IgD-negative memory B cell (primary cell): ENCODE data around the gene PHLDB3. TPM values are rescaled to one million over a fixed set of nuclear protein-coding genes. Genes with fewer than 3 reads are reported as not detected.

Experiments
- polyA plus RNA-seq: library from polyadenylated mRNA; unstranded; fragments of 300-500 nt; fragmentation: Illumina TruSeq; gene quantifications from one replicate; pipeline ENCODE4 v1.2.3, GENCODE V29; 2021

The PHLDB3 gene
- polyA plus RNA-seq, 1 donor from 2014 or later: 6.8 TPM

Other genes with a start within 250 kb of the PHLDB3 start
- not detected for gene PSG9, start 235.2 kb downstream of the PHLDB3 start, polyA plus RNA-seq
- not detected for gene CD177, start 151.1 kb downstream of the PHLDB3 start, polyA plus RNA-seq
- not detected for gene TEX101, start 89.9 kb downstream of the PHLDB3 start, polyA plus RNA-seq
- 0.25 TPM for gene LYPD3, start 39.1 kb downstream of the PHLDB3 start, polyA plus RNA-seq
- 25.2 TPM for gene ETHE1, start 22.5 kb upstream of the PHLDB3 start, polyA plus RNA-seq
- 2.9 TPM for gene ZNF575, start 28.4 kb upstream of the PHLDB3 start, polyA plus RNA-seq
- 23.6 TPM for gene XRCC1, start 70.8 kb upstream of the PHLDB3 start, polyA plus RNA-seq
- not detected for gene PINLYP, start 71.1 kb upstream of the PHLDB3 start, polyA plus RNA-seq
- gene IRGQ, start 91.4 kb upstream of the PHLDB3 start, polyA plus RNA-seq: 1.0 TPM
- gene ZNF576, start 91.8 kb upstream of the PHLDB3 start, polyA plus RNA-seq: 9.9 TPM
- gene SRRM5, start 107.3 kb upstream of the PHLDB3 start, polyA plus RNA-seq: not detected
- gene ZNF428, start 114.9 kb upstream of the PHLDB3 start, polyA plus RNA-seq: 15.4 TPM
- gene CADM4, start 135.1 kb upstream of the PHLDB3 start, polyA plus RNA-seq: not detected
- 1.3 TPM for gene PLAUR, start 165.4 kb upstream of the PHLDB3 start, polyA plus RNA-seq
- gene IRGC, start 211.3 kb upstream of the PHLDB3 start, polyA plus RNA-seq: not detected